CD4-positive, CD25-positive, alpha-beta regulatory T cell (primary cell): Measurements from ENCODE around the gene TCEA2. TPM values are rescaled to one million over a fixed set of nuclear protein-coding genes. Genes with fewer than 3 reads are reported as not detected.

Source experiments
- ATAC-seq, 2 donors: fragments of 150-1000 bp; cut with Tn5 transposase; one replicate each; pipeline ENCODE4 v1.10.0; 2021; ENCODE audit warnings: low read depth in 2 of 2, moderate number of reproducible peaks in 2 of 2, moderate library complexity in 1 of 2
- DNase-seq, 3 donors: peaks; one replicate each; pipeline versions ENCODE4 v3.0.0 to v3.0.0-alpha.2; 2012 to 2022; ENCODE audit warnings: mixed read lengths in 1 of 3
- H3K27ac ChIP-seq: one replicate; pipeline ENCODE4 v1.7.0; 2013; ENCODE audit warnings: mild to moderate bottlenecking, low read length; ENCODE audit not compliant: insufficient read depth, poor library complexity, severe bottlenecking
- H3K27me3 ChIP-seq: one replicate; pipeline ENCODE4 v1.7.0; 2013; ENCODE audit warnings: low read length; ENCODE audit not compliant: control insufficient read depth, insufficient read depth
- H3K36me3 ChIP-seq: one replicate; pipeline ENCODE4 v1.7.0; 2013; ENCODE audit warnings: mild to moderate bottlenecking, low read length, moderate library complexity; ENCODE audit not compliant: control insufficient read depth, insufficient read depth
- H3K4me1 ChIP-seq: 2 replicates; pipeline ENCODE4 v1.7.0; 2013; ENCODE audit warnings: mild to moderate bottlenecking, low read length; ENCODE audit not compliant: insufficient read depth, control insufficient read depth, poor library complexity, severe bottlenecking
- H3K4me3 ChIP-seq: one replicate; pipeline ENCODE4 v1.7.0; 2013; ENCODE audit warnings: low read depth, mild to moderate bottlenecking, low read length, moderate library complexity
- H3K9me3 ChIP-seq, 2 experiments: 1 replicate in 1 of 2; 2 replicates in 1 of 2; pipeline ENCODE4 v1.7.0; 2013; ENCODE audit warnings: low read length in 2 of 2, mild to moderate bottlenecking in 1 of 2, moderate library complexity in 1 of 2; ENCODE audit not compliant: control insufficient read depth in 2 of 2
- H3K27ac Mint-ChIP-seq, 3 donors: one replicate each; pipeline ENCODE4 v1.8.0; 2020 to 2022; ENCODE audit warnings: mild to moderate bottlenecking in 3 of 3, mixed read lengths in 3 of 3, moderate library complexity in 2 of 3
- H3K27me3 Mint-ChIP-seq: one replicate; pipeline ENCODE4 v1.8.0; 2022; ENCODE audit warnings: mild to moderate bottlenecking, mixed read lengths
- H3K36me3 Mint-ChIP-seq: one replicate; pipeline ENCODE4 v1.8.0; 2020; ENCODE audit warnings: mixed read lengths
- H3K4me1 Mint-ChIP-seq, 4 donors: one replicate each; pipeline ENCODE4 v1.8.0; 2020 to 2022; ENCODE audit warnings: mixed read lengths in 4 of 4, mild to moderate bottlenecking in 1 of 4
- H3K4me3 Mint-ChIP-seq, 4 donors: one replicate each; pipeline ENCODE4 v1.8.0; 2020 to 2022; ENCODE audit warnings: mild to moderate bottlenecking in 4 of 4, mixed read lengths in 4 of 4, moderate library complexity in 3 of 4
- H3K9me3 Mint-ChIP-seq, 7 donors: one replicate each; pipeline ENCODE4 v1.8.0; 2020 to 2022; ENCODE audit warnings: mixed read lengths in 7 of 7, mild to moderate bottlenecking in 3 of 7, moderate library complexity in 2 of 7
- polyA plus RNA-seq, 4 donors: library from polyadenylated mRNA; unstranded; fragments of 300-500 nt; fragmentation: Illumina TruSeq; gene quantifications; one replicate each; pipeline ENCODE4 v1.2.3, GENCODE V29; 2021
- total RNA-seq: library from RNA; stranded (reverse); gene quantifications from one replicate; pipeline ENCODE4 v1.2.3, GENCODE V29; 2022

The TCEA2 gene
- total and polyA plus RNA-seq, 5 donors from 2014 or later, result 17.7 to 27.1 (median 23.2) TPM

DNA sequence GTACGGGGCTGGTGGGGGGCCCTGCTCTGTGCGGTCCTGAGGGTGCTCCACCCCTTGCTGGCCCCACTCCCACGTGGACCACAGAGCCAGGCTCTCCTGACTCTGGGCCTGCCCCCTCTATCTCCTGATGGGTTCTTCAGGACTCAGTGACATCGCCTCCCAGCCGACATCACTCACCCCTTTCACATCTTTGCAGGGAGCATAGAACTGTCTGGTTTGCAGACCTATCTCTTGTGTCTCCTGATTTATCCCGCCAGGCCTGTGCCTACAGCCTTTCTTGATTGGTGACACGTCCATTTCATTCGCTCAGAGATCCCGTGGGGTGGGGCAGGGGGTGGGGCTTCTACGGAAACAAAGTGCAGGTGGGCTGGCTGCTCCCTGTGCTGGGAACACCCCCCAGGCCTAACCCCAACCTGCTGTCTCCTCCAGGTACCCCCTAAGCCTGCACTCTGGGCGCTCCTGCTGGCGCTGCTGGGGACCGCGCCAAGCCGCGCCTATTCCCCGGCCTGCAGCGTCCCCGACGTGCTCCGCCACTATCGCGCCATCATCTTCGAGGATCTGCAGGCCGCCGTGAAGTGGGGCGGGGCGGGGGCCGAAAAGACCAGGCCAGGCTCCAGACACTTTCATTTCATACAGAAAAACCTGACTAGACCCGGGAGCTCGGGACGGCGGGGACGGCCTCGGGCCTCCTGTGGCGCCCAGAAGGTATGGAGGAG, 25.3 kb upstream of the TCEA2 start:
- Histone ChIP-seq H3K27ac (no peak overlapping the region), H3K9me3 (no peaks in the 10 kb centered on the region), H3K27me3 (no peaks in the 10 kb centered on the region), H3K4me3 (no peak overlapping the region), H3K36me3 (peaks cover 6% of the 10 kb centered on the region), H3K4me1 (peaks cover 81% of the 10 kb centered on the region)
- H3K27me3 Mint-ChIP-seq, result peaks cover 4% of the 10 kb centered on the region
- peak overlapping the region in 1 of 3 donors; percentile 95 for H3K27ac Mint-ChIP-seq
- DNase-seq (peak in 1 of 3 donors; percentile 34), ATAC-seq (no peak)
- peak overlapping the region; percentile 67 to 70 (median 70) for H3K4me3 Mint-ChIP-seq
- H3K36me3 Mint-ChIP-seq, result peaks cover 2% of the 10 kb centered on the region
- peaks cover 0 to 51% (median 16%) of the 10 kb centered on the region in 4 donors for H3K4me1 Mint-ChIP-seq
- H3K9me3 Mint-ChIP-seq, result no peaks in the 10 kb centered on the region

DNA sequence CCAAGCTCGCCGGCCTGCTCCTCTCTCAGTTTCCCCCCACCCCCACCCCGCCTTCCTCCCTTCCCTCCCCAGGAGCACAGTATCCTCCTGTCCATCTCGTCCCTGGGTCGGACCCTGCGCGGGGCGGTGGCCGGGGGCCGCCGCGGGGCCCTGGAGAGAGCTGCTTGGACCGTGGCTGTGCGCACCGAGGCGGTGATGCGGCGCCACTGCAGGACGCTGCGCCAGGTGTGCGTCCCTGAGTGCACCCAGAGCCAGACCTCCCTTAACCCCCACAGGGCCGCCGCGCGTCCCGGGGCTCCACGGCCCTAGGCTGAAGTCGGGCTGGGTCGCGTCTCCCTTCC, 24.8 kb upstream of the TCEA2 start:
- Mint-ChIP-seq H3K4me1 (peaks cover 0 to 51% (median 16%) of the 10 kb centered on the region in 4 donors), H3K36me3 (no peaks in the 10 kb centered on the region), H3K27me3 (peaks cover 4% of the 10 kb centered on the region), H3K9me3 (no peaks in the 10 kb centered on the region), H3K4me3 (peak overlapping the region in 3 of 4 donors; percentile 69 to 84 (median 70)), H3K27ac (no peak overlapping the region)
- peak; percentile 8 to 24 for ATAC-seq
- DNase-seq, result no peak
- Histone ChIP-seq H3K27me3 (no peaks in the 10 kb centered on the region), H3K36me3 (peaks cover under 1% of the 10 kb centered on the region), H3K4me3 (no peak overlapping the region), H3K4me1 (peaks cover 81% of the 10 kb centered on the region), H3K27ac (peak overlapping the region; percentile 33), H3K9me3 (no peaks in the 10 kb centered on the region)

DNA sequence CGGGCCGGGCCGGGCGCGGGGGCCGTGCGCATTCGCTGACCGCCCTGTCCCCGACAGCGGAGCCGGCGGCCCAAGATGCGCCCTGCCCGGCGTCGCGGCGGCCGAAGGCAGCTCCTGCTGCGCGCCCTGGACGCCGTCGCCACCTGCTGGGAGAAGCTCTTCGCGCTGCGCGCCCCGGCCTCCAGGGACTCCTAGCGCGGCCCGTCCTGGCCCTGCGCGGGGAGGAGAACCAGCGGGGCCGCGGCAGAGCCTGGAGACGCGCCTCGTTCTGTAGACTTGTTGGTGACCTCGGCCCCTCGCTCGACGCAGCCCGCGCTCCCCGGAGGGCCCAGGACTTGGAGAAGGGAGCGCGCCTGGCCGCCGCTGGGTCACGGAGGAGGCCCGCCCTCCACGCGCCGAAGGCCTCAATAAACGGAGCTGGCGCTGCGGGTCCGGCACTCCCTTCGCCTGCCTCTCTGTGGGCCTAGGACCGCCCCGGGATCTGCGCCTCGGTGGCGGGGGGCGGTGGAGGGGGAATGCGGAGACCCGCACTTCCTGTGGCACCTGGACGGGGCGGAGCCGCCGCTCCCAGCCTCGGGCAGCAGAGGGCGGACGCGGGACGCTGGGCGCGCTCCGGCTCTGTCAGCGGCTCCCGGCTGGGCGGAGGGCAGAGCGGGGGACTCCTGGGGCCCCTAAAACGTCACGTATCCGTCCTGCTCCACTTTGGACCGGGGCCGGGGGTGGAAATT, 24.3 kb upstream of the TCEA2 start:
- H3K9me3 ChIP-seq, result no peaks in the 10 kb centered on the region
- Mint-ChIP-seq H3K9me3 (no peaks in the 10 kb centered on the region), H3K27me3 (peaks cover 8% of the 10 kb centered on the region), H3K36me3 (no peaks in the 10 kb centered on the region), H3K4me3 (peak overlapping the region; percentile 73 to 84 (median 82)), H3K4me1 (peaks cover 0 to 55% (median 20%) of the 10 kb centered on the region in 4 donors), H3K27ac (no peak overlapping the region)
- H3K27ac ChIP-seq, result peak overlapping the region; percentile 33
- ATAC-seq (peak; percentile 72 to 75), DNase-seq (peak; percentile 65 to 84 (median 76))
- H3K36me3 ChIP-seq, result no peaks in the 10 kb centered on the region
- H3K4me3 ChIP-seq, result no peak overlapping the region
- H3K27me3 ChIP-seq, result no peaks in the 10 kb centered on the region
- H3K4me1 ChIP-seq, result peaks cover 81% of the 10 kb centered on the region

DNA sequence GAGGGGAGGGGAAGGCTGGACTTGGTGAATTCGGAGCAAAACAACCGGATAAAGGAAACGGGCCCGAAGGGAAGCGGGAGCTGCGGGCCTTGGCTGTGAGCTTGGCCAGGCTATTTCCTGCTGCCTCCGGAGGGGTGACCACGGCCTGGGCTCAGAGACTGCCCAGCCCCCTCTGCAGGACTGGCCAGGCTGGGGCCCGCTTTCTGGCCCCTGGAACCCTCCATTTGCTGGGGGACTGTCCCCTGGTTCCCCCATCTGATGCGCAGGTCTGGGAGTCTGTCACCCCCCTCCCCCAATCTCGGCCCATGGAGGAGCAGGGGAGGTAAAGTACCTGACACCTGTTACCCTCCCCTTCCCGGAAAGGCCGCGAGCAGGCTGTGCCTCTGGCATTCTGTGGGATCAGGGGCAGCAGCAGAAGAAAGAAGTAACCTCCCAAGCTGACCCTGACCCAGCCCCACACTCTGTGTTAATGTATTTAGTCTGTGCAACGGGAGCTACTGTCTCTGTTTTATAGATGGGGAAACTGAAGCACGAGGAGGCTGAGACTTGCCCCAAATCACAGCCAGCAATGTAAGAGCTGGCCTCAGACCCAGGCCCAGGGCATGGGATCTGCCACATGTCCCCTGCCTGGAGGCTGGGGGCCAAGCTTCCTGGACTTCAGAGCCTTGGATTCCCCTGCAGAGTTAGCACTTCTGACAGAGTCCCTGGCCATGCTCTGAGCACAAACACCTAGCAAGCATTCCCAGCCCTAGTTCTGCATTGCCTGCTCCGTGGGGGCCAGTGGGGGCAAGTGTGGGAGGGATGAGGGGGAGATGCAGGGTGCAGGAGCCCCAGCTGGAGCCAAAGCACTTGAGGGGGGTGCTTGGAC, 23.5 kb upstream of the TCEA2 start:
- peaks cover 0 to 54% (median 26%) of the 10 kb centered on the region in 4 donors for H3K4me1 Mint-ChIP-seq
- peaks cover 16% of the 10 kb centered on the region for H3K27me3 Mint-ChIP-seq
- no peak overlapping the region for H3K27ac ChIP-seq
- H3K9me3 ChIP-seq, result no peaks in the 10 kb centered on the region
- H3K27me3 ChIP-seq, result no peaks in the 10 kb centered on the region
- no peak for ATAC-seq
- H3K9me3 Mint-ChIP-seq, result no peaks in the 10 kb centered on the region
- no peaks in the 10 kb centered on the region for H3K36me3 Mint-ChIP-seq
- peaks cover 75% of the 10 kb centered on the region for H3K4me1 ChIP-seq
- peak overlapping the region; percentile 81 to 95 (median 83) for H3K4me3 Mint-ChIP-seq
- H3K36me3 ChIP-seq, result no peaks in the 10 kb centered on the region
- no peak for DNase-seq
- peak overlapping the region in 2 of 3 donors; percentile 71 to 88 for H3K27ac Mint-ChIP-seq
- no peak overlapping the region for H3K4me3 ChIP-seq

DNA sequence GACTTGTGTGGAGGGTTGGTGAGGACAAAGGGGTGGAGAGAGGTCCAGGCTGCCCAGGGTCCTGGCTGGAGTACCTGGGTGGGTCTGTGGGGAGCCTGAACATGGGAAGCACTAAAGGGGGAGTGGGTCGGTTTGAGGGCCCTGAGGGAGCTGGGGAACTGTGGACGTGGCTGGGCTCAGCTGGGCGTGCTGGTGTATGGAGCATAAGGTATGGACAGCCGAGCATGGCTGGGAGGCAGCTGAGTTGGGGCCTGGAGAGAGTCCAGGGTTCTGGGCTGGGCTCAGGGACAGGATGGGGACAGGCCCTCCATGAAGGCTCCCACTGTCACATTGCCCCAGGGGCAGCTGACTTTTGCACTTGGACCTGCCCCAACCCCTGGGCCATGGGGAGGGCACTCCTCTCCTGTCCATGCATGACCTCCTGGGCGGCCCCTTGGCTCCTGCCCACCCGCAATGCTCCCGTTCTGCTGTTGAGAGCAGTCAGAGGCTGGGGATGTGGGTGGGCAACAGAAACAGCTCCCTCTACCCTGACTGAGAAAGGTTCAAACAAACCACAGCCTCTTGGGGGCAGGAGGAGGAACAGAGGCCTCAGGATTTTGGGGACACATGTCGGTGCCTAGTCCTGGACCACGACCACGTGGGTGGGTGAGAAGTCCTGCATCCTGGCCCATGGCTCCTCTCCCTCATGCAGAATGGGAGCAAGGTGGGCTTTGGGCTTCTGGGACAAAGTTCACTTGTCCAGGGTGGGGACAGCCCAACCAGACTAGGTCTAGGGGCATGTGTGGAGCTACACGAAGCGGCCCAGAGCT, 22.6 kb upstream of the TCEA2 start:
- H3K27me3 ChIP-seq, result no peaks in the 10 kb centered on the region
- H3K9me3 Mint-ChIP-seq, result no peaks in the 10 kb centered on the region
- peaks cover 66% of the 10 kb centered on the region for H3K4me1 ChIP-seq
- DNase-seq, result no peak
- no peak overlapping the region for H3K27ac ChIP-seq
- H3K27me3 Mint-ChIP-seq, result peaks cover 18% of the 10 kb centered on the region
- H3K4me1 Mint-ChIP-seq, result peaks cover 0 to 48% (median 23%) of the 10 kb centered on the region in 4 donors
- H3K4me3 Mint-ChIP-seq, result peak overlapping the region; percentile 73 to 95 (median 83)
- peak overlapping the region in 2 of 3 donors; percentile 71 to 88 for H3K27ac Mint-ChIP-seq
- no peaks in the 10 kb centered on the region for H3K36me3 Mint-ChIP-seq
- H3K36me3 ChIP-seq, result no peaks in the 10 kb centered on the region
- H3K9me3 ChIP-seq, result no peaks in the 10 kb centered on the region
- ATAC-seq, result no peak
- no peak overlapping the region for H3K4me3 ChIP-seq

DNA sequence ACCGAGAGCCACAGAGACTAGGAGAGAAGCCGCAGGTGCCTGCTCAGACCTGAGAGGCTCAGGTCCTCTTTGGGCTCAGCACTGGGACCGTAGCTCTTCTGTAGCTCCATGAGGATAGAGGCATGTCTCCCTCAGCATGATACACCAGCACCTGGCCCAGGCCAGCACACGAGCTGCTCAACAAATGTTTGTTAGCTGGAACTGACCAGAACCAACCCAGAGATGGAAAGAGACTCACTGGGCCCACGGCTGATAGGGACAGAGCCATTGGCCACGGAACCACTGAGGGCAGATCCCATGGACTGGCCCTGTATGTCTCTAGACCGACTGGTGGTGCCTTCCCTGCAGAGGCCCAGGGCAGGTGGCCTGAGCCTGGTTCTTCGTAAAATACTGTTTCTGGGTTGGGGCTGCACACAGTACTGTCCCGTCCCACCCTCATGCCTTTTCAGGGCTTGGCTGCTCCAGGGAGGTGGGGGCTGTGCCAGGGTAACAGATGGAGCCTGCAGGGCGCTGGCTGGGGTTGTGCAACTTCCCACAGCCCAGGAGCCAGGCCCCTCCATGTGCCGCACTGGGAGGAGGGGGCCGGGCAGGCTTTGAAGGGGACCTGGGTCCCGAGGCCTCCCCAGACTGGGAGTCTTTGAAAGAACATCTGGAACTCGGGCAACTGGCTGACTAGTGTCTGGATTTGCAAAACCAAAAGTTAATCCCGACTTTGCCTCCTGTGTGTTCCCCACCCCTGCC, 21.8 kb upstream of the TCEA2 start:
- Histone ChIP-seq H3K9me3 (no peaks in the 10 kb centered on the region), H3K36me3 (no peaks in the 10 kb centered on the region), H3K4me1 (peaks cover 58% of the 10 kb centered on the region), H3K4me3 (no peak overlapping the region), H3K27me3 (no peaks in the 10 kb centered on the region), H3K27ac (no peak overlapping the region)
- Mint-ChIP-seq H3K4me1 (peaks cover 0 to 48% (median 23%) of the 10 kb centered on the region in 4 donors), H3K27me3 (peaks cover 23% of the 10 kb centered on the region), H3K9me3 (peaks cover 0 to 1% (median 0%) of the 10 kb centered on the region in 7 donors), H3K27ac (peak overlapping the region in 2 of 3 donors; percentile 31 to 79), H3K36me3 (no peaks in the 10 kb centered on the region), H3K4me3 (peak overlapping the region; percentile 34 to 86 (median 76))
- no peak for DNase-seq
- no peak for ATAC-seq
